Measurements from ENCODE around the gene USP12. TPM values are rescaled to one million over a fixed set of nuclear protein-coding genes. Genes with fewer than 3 reads are reported as not detected.

Gene USP12
- total and polyA plus RNA-seq, 12 donors = 4.6 to 20.3 (median 13.3) TPM

DNA sequence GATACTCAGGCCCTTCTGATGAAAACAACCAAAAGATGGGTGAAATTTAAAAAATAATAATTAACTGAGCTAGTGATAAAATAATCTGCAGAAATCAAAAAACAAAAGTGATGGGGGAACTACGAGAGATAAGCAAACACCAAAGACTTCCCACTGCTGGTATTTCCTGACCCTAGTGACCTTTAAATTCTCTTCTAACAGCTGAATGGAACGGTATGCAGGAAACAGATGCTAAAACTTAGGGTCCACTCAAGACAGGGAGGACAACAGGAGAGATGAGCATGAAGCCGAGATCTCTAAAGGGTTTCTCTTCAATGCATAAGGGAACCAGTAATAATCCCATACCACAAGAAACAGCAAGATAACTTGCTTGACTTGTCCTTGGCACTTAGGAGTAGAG lies 50.8 kb downstream of the USP12 start:
- Histone ChIP-seq H3K27ac (no peak overlapping the region), H3K36me3 (replicated peaks in 1 of 2) (no peaks in the 10 kb centered on the region), H3K4me1 (replicated peaks in 1 of 2) (no peaks in the 10 kb centered on the region), H3K27me3 (no peaks in the 10 kb centered on the region), H3K9me3 (replicated peaks in 1 of 3) (no peaks in the 10 kb centered on the region), H3K4me3 (no peak overlapping the region)
- WGBS, 4 donors = 54 to 62% (median 60%) methylated on average over 3 of the region's 3 CpGs
- intact Hi-C loops (cut with DNase I) = no loop called here
- DNase-seq = no peak
- TF ChIP-seq, protein P1, sequence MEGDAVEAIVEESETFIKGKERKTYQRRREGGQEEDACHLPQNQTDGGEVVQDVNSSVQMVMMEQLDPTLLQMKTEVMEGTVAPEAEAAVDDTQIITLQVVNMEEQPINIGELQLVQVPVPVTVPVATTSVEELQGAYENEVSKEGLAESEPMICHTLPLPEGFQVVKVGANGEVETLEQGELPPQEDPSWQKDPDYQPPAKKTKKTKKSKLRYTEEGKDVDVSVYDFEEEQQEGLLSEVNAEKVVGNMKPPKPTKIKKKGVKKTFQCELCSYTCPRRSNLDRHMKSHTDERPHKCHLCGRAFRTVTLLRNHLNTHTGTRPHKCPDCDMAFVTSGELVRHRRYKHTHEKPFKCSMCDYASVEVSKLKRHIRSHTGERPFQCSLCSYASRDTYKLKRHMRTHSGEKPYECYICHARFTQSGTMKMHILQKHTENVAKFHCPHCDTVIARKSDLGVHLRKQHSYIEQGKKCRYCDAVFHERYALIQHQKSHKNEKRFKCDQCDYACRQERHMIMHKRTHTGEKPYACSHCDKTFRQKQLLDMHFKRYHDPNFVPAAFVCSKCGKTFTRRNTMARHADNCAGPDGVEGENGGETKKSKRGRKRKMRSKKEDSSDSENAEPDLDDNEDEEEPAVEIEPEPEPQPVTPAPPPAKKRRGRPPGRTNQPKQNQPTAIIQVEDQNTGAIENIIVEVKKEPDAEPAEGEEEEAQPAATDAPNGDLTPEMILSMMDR (IDR thresholded peaks at IDR 0.05) = no peak
- TF ChIP-seq POLR2A (IDR thresholded peaks at IDR 0.05) = no peak

DNA sequence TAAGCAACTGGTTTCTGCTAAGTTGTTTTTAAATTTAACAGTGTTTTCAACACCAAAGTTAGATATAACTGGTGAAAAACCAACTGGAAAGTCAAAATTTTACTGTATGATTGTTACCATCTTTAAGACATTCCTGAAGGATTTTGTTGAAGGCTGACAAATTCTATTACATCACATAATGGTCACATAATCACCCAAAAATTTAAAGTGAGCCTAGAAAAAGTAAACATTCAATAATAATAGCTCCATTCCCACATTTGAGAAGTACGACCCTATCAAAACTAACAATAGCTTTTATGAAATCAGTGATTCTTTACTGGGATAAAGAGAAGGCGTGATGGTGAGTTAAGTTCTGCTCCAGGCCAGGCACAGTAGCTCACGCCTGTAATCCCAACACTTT lies 51.6 kb downstream of the USP12 start:
- DNase-seq = no peak
- Histone ChIP-seq H3K9me3 (replicated peaks in 1 of 3) (no peaks in the 10 kb centered on the region), H3K27ac (no peak overlapping the region), H3K4me3 (no peak overlapping the region), H3K36me3 (replicated peaks in 1 of 2) (peaks cover 0 to 6% of the 10 kb centered on the region in 2 donors), H3K27me3 (no peaks in the 10 kb centered on the region), H3K4me1 (replicated peaks in 1 of 2) (no peaks in the 10 kb centered on the region)
- WGBS, 4 donors = 96 to 100% (median 98%) methylated on average over 3 of the region's 3 CpGs
- TF ChIP-seq POLR2A (IDR thresholded peaks at IDR 0.05) = no peak
- TF ChIP-seq, protein P1 (IDR thresholded peaks at IDR 0.05) = no peak
- intact Hi-C loops (cut with DNase I) = no loop called here

DNA sequence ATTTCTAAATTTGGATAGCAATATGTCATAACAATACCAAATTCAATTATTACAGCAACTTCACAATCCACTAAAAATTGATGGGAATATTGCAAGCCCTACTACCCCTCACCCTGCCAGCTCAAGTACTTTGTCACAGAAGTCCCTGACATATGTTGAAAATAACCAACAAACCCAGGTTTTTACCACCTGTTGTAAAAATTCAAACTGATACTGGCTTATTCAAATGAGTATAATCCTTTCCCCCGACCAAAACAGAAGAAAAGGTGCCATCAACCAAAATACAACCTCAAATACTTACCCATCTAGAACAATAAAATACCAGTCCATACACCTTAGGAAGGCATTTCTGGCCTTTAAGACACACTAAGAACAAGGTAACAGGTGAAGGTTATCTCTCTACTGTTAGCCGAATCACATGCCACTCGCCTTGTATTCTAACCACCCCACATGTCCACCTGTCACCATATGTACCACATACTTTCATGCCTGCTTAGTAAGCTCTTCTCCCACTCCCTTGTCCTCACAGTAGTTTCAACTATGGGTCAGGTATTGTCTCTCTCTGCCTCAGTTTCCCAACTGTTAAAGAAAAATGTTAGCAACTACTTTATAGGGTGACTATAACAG lies 53.1 kb downstream of the USP12 start:
- Histone ChIP-seq H3K27me3 (no peaks in the 10 kb centered on the region), H3K36me3 (replicated peaks in 1 of 2) (peaks cover 0 to 10% of the 10 kb centered on the region in 2 donors), H3K9me3 (replicated peaks in 1 of 3) (no peaks in the 10 kb centered on the region), H3K4me3 (no peak overlapping the region), H3K27ac (no peak overlapping the region), H3K4me1 (replicated peaks in 1 of 2) (no peaks in the 10 kb centered on the region)
- WGBS, 4 donors = 87 to 96% (median 91%) methylated on average over 3 of the region's 3 CpGs
- no peak for TF ChIP-seq POLR2A (IDR thresholded peaks at IDR 0.05)
- TF ChIP-seq, protein P1 (IDR thresholded peaks at IDR 0.05) = no peak
- no peak for DNase-seq
- intact Hi-C loops (cut with DNase I) = no loop called here

DNA sequence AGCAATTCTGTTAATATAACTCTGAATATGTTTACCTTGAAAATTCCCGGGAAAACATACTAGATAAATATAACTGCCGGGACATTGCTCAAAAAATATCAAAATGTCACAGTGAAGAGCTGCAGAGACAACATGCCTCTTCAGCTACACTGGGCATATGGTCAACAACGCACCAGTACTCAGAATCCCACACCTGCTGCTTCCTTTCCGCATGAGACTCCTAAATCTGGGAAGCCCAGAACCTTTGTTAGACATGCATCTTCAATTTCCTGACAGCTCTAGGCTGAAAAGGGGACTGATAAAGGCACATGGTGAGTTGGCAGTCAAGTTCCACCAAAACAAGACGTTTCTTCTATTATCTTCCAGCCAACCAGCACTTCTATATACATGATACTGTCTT lies 53.7 kb downstream of the USP12 start:
- Histone ChIP-seq H3K27ac (no peak overlapping the region), H3K4me1 (replicated peaks in 1 of 2) (no peaks in the 10 kb centered on the region), H3K27me3 (no peaks in the 10 kb centered on the region), H3K36me3 (replicated peaks in 1 of 2) (peaks cover 0 to 10% of the 10 kb centered on the region in 2 donors), H3K9me3 (replicated peaks in 1 of 3) (no peaks in the 10 kb centered on the region), H3K4me3 (no peak overlapping the region)
- intact Hi-C loops (cut with DNase I) = no loop called here
- TF ChIP-seq, protein P1 (IDR thresholded peaks at IDR 0.05) = no peak
- no peak for TF ChIP-seq POLR2A (IDR thresholded peaks at IDR 0.05)
- no peak for DNase-seq
- WGBS, 4 donors = 79 to 90% (median 83%) methylated on average over 5 of the region's 5 CpGs
